ENCODE data around the gene ZNF792.
"Not testable (repeated sequence)": the region's sequence is repeated elsewhere in the genome, so short reads cannot be mapped to it uniquely, and the experiment has no call there.

ZNF792 gene

DNA sequence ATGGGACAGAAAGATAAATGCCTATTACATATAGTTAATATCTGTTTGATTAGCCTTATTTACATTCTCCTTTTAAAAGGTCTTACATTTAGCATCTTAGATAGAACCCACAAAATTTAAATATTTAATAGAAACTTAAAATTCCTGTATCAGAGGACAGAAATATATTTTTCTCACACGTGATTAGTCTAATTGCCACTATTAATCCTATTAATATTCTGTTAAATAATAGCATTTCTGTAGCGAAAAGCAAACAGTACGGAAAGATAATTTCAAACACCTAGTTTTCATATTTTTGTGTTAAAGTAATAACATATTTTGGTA lies 37.7 kb downstream of the ZNF792 start:
- no peak for DNase-seq (ENCODE audit: low read depth in 2 of 2, low spot score in 1 of 2)

DNA sequence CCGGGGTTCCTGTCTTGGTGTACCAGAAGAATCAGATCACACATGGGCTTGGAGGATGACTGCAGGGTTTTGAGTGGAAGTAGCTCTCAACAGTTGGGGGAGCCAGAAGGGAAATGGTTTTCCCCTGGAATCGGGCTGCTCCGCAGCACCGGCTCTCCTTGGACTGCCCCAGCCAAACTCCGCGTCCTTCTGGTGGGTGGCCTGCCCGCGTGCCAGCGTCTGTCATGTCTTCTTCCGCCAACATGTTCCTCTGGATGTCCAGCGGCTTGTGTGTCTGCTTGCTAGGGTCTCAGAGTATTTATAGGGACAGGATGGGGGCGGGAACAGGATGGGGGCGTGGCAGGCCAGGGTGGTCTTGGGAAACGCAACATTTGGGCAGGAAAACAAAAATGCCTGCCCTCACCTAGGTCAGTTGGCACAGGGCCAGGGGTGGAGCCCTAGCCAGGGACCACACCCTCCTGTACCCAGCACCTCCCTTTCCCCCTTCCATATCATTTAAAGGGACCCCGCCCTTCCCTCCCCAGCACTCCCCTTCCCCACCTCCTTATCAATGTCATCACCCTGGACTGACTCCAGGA lies 38.7 kb downstream of the ZNF792 start:
- no peak for DNase-seq (ENCODE audit: low read depth in 2 of 2, low spot score in 1 of 2)

GRCh38 chr19:34920090-34920786 lies 43.8 kb downstream of the ZNF792 start:
- DNase-seq (ENCODE audit: low read depth in 2 of 2, low spot score in 1 of 2), result not testable (repeated sequence)

GRCh38 chr19:34918190-34918589 lies 45.8 kb downstream of the ZNF792 start:
- no peak for DNase-seq (ENCODE audit: low read depth in 2 of 2, low spot score in 1 of 2)

- DNase-seq (ENCODE audit: low read depth in 2 of 2, low spot score in 1 of 2), result not testable (repeated sequence)
Observed at GRCh38 chr19:34917144-34917543, 46.9 kb downstream of the ZNF792 start.

DNA sequence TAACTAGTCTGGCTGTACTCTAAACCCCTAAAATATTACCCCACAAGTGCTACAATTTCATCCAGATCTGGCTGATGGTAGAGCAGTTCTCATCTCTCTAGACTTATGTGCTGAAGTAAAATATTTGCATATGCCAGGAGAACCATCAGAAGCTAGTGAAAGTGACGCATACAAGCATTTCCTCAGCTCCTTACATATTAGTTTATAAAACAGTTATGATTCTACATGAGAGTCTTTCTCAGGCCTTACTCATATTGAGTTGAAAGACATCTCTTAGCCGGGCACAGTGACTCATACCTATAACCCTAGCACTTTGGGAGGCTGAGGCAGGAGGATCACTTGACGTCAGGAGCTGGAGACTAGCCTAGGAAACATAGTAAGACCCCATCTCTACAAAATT lies 53.3 kb downstream of the ZNF792 start:
- DNase-seq (ENCODE audit: low read depth in 2 of 2, low spot score in 1 of 2), result no peak
